Stomach (tissue), 9 donors: ENCODE measurements around the gene PFDN4. TPM values are rescaled to one million over a fixed set of nuclear protein-coding genes. Genes with fewer than 3 reads are reported as not detected.

Experiments
- DNase-seq, 2 donors: peaks; one replicate each; pipeline versions ENCODE4 v3.0.0 to v3.0.0-alpha.2; 2013 to 2019
- H3K27ac ChIP-seq, 5 donors: fragments of 200-600 bp in 4 of 5; sonication (generic) in 4 of 5; one replicate each; pipeline ENCODE4 v1.5.1; 2013 to 2019; ENCODE audit warnings: mild to moderate bottlenecking in 1 of 5, moderate library complexity in 1 of 5
- H3K27me3 ChIP-seq, 3 donors: fragments of 200-600 bp; sonication (generic); one replicate each; pipeline ENCODE4 v1.5.1; 2017 to 2019; ENCODE audit warnings: mixed run types in 1 of 3
- H3K36me3 ChIP-seq, 4 donors: fragments of 200-600 bp; sonication (generic); 1 replicate in 3 of 4; 2 replicates in 1 of 4; pipeline ENCODE4 v1.5.1; 2016 to 2019
- H3K4me1 ChIP-seq, 4 donors: fragments of 200-600 bp; sonication (generic); one replicate each; pipeline ENCODE4 v1.5.1; 2016 to 2019
- H3K4me3 ChIP-seq, 4 donors: fragments of 200-600 bp; sonication (generic) in 3 of 4; one replicate each; pipeline ENCODE4 v1.5.1; 2016 to 2019; ENCODE audit warnings: mild to moderate bottlenecking in 1 of 4
- H3K9me3 ChIP-seq, 4 donors: fragments of 200-600 bp; sonication (generic); one replicate each; pipeline ENCODE4 v1.5.1; 2016 to 2019
- CTCF ChIP-seq, 7 experiments: fragments of 450-650 bp in 4 of 7; fragments of 200-600 bp in 3 of 7; sonication (generic) in 3 of 7; IDR thresholded peaks; one replicate each; pipeline ENCODE4 v1.5.1; 2016 to 2019; ENCODE audit warnings: antibody characterized with exemption in 7 of 7, control low read depth in 2 of 7, mild to moderate bottlenecking in 1 of 7
- EP300 ChIP-seq: sonication (generic); formaldehyde crosslinking; IDR thresholded peaks from one replicate; pipeline ENCODE4 v1.6.1; 2017; ENCODE audit warnings: antibody characterized with exemption
- POLR2A ChIP-seq, 4 donors: fragments of 450-650 bp; IDR thresholded peaks; one replicate each; pipeline ENCODE4 v1.6.1; 2016; ENCODE audit warnings: antibody characterized with exemption in 4 of 4, control low read depth in 2 of 4, mild to moderate bottlenecking in 1 of 4, moderate library complexity in 1 of 4
- POLR2AphosphoS5 ChIP-seq, 3 donors: sonication (generic); formaldehyde crosslinking; IDR thresholded peaks; one replicate each; pipeline ENCODE4 v1.6.1; 2016; ENCODE audit warnings: antibody characterized with exemption in 3 of 3
- WGBS, 5 donors: extraction: QIAGEN DNeasy Blood & Tissue Kit in 3 of 5; methylation state at CpG; one replicate each; pipeline versions ENCODE4 v1.1.5 to v1.1.7; 2013 to 2018; 5-methylcytosine and 5-hydroxymethylcytosine counted together
- intact Hi-C: fragments of 100-400 bp; cut with DNase I; formaldehyde crosslinking; loops from one replicate; pipeline ENCODE4 v1.15.1; 2023; ENCODE audit warnings: low total_unique reads
- polyA plus RNA-seq, 3 donors: library from polyadenylated mRNA; stranded (reverse); fragments of 200-250 nt; gene quantifications; one replicate each; pipeline ENCODE4 v1.2.3, GENCODE V29; 2013
- total RNA-seq, 5 donors: library from RNA; depleted of rRNA; stranded (reverse); fragments of >200 nt; gene quantifications; one replicate each; pipeline versions ENCODE4 v1.1.0 to v1.2.3, GENCODE V29; 2014 to 2016
- donor health status: healthy with polysubstance abuse.
- donor health status: Bipolar disorder and iron deficiency.
- donor health status: healthy.

Gene PFDN4
- total and polyA plus RNA-seq, 8 donors, result 49.8 to 70.6 (median 63.1) TPM

- H3K4me1 ChIP-seq, result peaks cover 14 to 24% (median 21%) of the 10 kb centered on the region in 4 donors
- no peak for DNase-seq
- TF ChIP-seq POLR2A (IDR thresholded peaks at IDR 0.05), result no peak
- no peak for TF ChIP-seq POLR2AphosphoS5 (IDR thresholded peaks at IDR 0.05)
- TF ChIP-seq EP300, result no peak
- no peak for TF ChIP-seq CTCF (IDR thresholded peaks at IDR 0.05)
Measured at GRCh38 chr20:54205450-54205849, 2.4 kb upstream of the PFDN4 start.

GRCh38 chr20:54207053-54207742 lies 689 bp upstream of the PFDN4 start:
- peak overlapping the region; percentile 83 to 98 (median 92) for H3K4me3 ChIP-seq

More at GRCh38 chr20:54205450-54205849, 2.4 kb upstream of the PFDN4 start:
- 81 to 88% (median 84%) methylated on average over 8 of the region's 8 CpGs for WGBS, 5 donors
- H3K36me3 ChIP-seq, result no peaks in the 10 kb centered on the region
- no peak overlapping the region for H3K4me3 ChIP-seq
- H3K9me3 ChIP-seq, result no peaks in the 10 kb centered on the region
- H3K27ac ChIP-seq, result no peak overlapping the region
- intact Hi-C loops, result no loop called here
- H3K27me3 ChIP-seq, result no peaks in the 10 kb centered on the region

GRCh38 chr20:54208548-54209176 lies 775 bp downstream of the PFDN4 start:
- TF ChIP-seq CTCF (IDR thresholded peaks at IDR 0.05) (no peak), EP300 (no peak), POLR2A (IDR thresholded peaks at IDR 0.05) (no peak), POLR2AphosphoS5 (IDR thresholded peaks at IDR 0.05) (no peak)
- no peak for DNase-seq
- WGBS, 5 donors, result 1 to 3% (median 2%) methylated on average over 13 to 15 of the region's 15 CpGs
- H3K36me3 ChIP-seq, result peaks cover 0 to 5% (median 0%) of the 10 kb centered on the region in 4 donors
- peak overlapping the region; percentile 87 to 96 (median 95) for H3K27ac ChIP-seq
- H3K4me3 ChIP-seq, result peak overlapping the region; percentile 83 to 98 (median 92)
- intact Hi-C loops, result no loop called here
- no peaks in the 10 kb centered on the region for H3K9me3 ChIP-seq
- peaks cover 14 to 38% (median 29%) of the 10 kb centered on the region in 4 donors for H3K4me1 ChIP-seq
- no peaks in the 10 kb centered on the region for H3K27me3 ChIP-seq

More at GRCh38 chr20:54207053-54207742, 689 bp upstream of the PFDN4 start:
- Histone ChIP-seq H3K9me3 (no peaks in the 10 kb centered on the region), H3K36me3 (peaks cover 0 to 5% (median 0%) of the 10 kb centered on the region in 4 donors), H3K4me1 (peaks cover 14 to 33% (median 25%) of the 10 kb centered on the region in 4 donors), H3K27me3 (no peaks in the 10 kb centered on the region), H3K27ac (peak overlapping the region; percentile 87 to 96 (median 95))
- WGBS, 5 donors, result 53 to 62% (median 59%) methylated on average over 7 of the region's 7 CpGs
- DNase-seq, result no peak
- TF ChIP-seq CTCF (IDR thresholded peaks at IDR 0.05) (no peak), POLR2AphosphoS5 (IDR thresholded peaks at IDR 0.05) (no peak), POLR2A (IDR thresholded peaks at IDR 0.05) (no peak)
- intact Hi-C loops, result no loop called here

- H3K27ac ChIP-seq, result no peak overlapping the region
- peaks cover 0 to 5% (median 0%) of the 10 kb centered on the region in 4 donors for H3K36me3 ChIP-seq
- H3K4me3 ChIP-seq, result peak overlapping the region; percentile 83 to 98 (median 92)
- TF ChIP-seq CTCF (IDR thresholded peaks at IDR 0.05) (no peak), EP300 (no peak), POLR2AphosphoS5 (IDR thresholded peaks at IDR 0.05) (no peak), POLR2A (IDR thresholded peaks at IDR 0.05) (no peak)
- intact Hi-C loops, result no loop called here
- WGBS, 5 donors, result 73 to 78% (median 75%) methylated on average over 5 of the region's 5 CpGs
- no peak for DNase-seq
- H3K4me1 ChIP-seq, result peaks cover 14 to 38% (median 29%) of the 10 kb centered on the region in 4 donors
- no peaks in the 10 kb centered on the region for H3K27me3 ChIP-seq
- no peaks in the 10 kb centered on the region for H3K9me3 ChIP-seq
Measured at GRCh38 chr20:54209216-54209813, 1.4 kb downstream of the PFDN4 start.
